GM18519 (cell line): ENCODE measurements around the gene PKHD1.
"Not testable (repeated sequence)": the region's sequence is repeated elsewhere in the genome, so short reads cannot be mapped to it uniquely, and the experiment has no call there.

Experiments used
- ATAC-seq: cut with Tn5 transposase; IDR thresholded peaks from one replicate; pipeline ENCODE4 v1.9.1; 2021; ENCODE audit warnings: mild to moderate bottlenecking, moderate library complexity; ENCODE audit not compliant: unreplicated experiment, low FRiP score

Gene PKHD1

GRCh38 chr6:51996296-51996947 is 91.0 kb downstream of the PKHD1 start:
- peak; percentile 85 for ATAC-seq

GRCh38 chr6:51995214-51995755 is 92.1 kb downstream of the PKHD1 start:
- no peak for ATAC-seq

DNA sequence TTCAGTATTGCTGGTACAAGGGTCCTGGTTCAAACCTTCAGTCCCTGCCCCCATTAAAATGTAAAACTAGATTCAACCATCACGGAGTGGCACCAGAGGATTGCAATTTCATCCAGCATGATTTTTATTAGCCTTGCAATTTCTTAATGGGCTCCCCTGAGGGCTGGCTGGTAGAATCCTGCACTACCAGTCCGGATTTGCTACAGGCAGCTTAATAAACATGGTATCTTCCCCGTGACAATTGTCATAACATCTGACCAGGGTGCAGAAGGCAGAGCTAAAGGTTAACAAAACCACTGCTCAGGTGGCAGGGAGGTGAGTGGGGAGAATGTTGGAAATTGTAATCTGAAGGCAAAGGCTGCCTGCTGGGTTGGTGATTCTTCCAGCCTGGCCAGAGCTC is 94.5 kb downstream of the PKHD1 start:
- no peak for ATAC-seq

DNA sequence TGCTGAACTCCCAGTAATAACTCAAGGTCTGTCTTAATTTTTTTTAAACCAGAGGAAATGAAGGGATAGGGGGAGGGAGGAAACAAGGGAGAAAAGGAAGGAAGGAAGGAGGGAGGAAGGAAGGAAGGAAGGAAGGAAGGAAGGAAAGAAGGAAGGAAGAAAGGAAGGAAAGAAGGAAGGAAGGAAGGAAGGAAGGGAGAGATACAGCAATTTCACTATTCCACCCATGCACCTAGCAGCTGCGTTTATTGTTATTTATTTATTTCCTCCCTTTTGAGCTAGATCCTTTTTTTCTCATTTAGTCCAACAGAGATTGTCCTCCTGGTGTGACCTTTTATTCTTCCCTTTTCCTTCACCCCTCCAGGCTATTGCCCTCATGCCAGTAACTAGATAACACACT is 97.6 kb downstream of the PKHD1 start:
- no peak for ATAC-seq

- no peak for ATAC-seq
Measured at GRCh38 chr6:51986864-51987263, 100.5 kb downstream of the PKHD1 start.

DNA sequence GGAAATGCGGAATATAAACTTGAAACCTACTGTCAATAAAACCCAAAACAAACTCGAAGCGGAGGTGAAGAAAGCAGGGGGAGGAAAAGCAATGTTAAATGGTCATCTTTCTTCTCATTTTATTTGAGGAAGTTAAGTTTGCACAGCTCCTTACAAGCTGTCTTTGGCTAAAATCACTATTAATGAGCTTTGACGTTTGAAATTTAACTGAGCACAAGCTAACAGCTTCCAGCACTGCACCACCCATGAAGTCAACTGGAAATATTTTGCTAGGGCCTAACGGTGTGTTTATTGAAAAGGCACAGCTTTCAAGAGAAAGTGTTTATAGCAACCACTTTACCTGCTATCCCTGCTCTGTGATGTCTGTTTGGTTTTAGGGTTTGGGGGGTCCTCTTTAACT is 103.8 kb downstream of the PKHD1 start:
- no peak for ATAC-seq

DNA sequence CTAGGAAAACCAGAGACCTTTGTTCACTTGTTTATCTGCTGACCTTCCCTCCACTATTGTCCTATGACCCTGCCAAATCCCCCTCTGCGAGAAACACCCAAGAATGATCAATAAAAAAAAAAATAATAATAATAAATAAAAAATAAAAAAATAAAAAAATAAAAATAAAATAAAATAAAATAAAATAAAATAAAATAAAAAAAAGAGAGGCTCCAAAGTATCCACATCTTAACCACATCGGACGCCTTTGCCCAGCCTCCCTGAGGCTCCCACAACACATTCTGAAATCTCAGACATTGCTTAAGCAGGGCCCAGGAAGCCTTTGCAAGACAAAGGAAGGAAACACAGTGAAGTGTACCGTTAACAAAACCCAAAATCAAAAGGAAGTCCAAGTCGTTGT is 104.7 kb downstream of the PKHD1 start:
- ATAC-seq = not testable (repeated sequence)

DNA sequence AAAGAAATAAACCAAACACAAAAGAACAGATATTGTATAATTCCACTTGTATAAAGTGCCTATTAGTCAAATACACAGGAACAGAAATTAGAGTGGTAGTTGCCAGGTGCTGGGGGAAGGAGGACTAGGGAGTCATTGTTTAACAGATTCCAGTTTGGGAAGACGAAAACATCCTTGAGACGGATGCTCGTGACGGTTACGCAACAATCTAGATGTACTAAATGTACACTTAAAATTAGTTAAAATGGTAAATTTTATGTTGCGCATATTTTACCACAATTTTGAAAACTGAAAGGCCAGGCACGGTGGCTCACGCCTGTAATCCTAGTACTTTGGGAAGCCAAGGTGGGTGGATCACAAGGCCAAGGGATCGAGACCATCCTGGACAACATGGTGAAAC is 111.0 kb downstream of the PKHD1 start:
- no peak for ATAC-seq

DNA sequence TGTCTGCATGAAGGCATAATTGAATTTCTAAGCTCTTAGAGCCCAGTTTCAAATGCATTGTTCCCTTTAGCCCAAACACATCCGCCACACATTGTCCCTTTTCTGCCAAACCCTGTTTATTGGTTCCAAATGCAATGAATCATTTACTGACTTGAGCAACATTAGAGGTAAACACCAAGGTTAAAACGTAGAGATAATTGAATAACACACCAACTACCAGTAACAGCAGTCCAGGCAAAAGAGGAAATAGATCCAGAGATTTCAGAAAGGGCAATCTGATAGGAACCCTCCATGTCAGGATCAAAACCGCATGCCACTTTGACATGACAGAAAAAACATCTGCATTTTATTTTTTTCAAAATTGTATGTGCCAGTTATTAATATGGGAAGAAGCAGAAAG is 114.8 kb downstream of the PKHD1 start:
- no peak for ATAC-seq

DNA sequence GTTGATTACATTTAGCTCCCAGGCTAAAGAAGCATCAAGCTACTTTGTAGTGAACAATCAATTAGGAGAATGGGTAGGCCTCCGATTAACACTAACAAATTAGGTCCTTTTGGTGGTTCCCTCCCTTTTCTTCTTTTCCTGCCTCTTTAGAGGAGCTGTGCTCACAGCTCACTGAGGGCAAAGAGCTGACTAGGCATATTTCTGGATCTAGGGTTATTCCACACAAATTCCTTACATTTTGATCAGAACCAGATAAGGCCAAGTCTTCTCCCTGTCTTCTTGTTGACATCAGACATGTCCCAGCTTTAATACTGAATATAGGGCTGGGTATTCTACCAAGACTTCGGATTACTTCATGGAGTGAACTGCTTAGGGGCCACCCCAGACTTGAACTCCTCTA is 119.1 kb downstream of the PKHD1 start:
- no peak for ATAC-seq

DNA sequence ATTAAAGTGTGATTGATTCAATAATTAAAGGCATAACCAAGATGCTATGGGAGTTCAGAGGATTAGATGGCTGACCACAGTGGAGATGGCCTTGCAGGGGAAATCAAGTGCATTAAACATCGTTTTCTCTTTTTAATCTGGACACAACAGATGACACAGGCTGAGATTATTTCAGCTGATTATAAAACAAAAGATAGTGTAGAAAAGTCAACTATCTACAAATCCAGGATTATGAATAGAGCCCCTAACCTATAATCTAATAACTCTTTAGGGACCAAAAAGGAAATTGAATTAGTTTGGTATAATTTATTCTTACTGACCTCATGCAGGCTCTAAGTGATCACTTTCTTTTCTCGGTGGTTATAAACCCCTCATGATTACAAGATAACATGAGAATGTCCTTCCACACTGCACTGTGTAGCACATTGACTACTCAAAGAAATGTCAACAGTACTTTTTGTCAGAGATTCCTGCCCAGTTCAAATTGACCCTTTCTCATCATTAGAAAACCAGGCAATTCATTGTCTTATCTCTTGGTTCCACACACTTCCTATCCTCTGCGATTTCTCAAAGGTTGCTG is 122.1 kb downstream of the PKHD1 start:
- ATAC-seq = no peak

GRCh38 chr6:51963980-51964379 is 123.4 kb downstream of the PKHD1 start:
- ATAC-seq = no peak

GRCh38 chr6:51962354-51962753 is 125.1 kb downstream of the PKHD1 start:
- ATAC-seq = no peak

GRCh38 chr6:51960419-51960818 is 127.0 kb downstream of the PKHD1 start:
- ATAC-seq = no peak

GRCh38 chr6:51959744-51960383 is 127.5 kb downstream of the PKHD1 start:
- ATAC-seq = peak; percentile 71

- no peak for ATAC-seq
Measured at GRCh38 chr6:51954681-51955080, 132.7 kb downstream of the PKHD1 start.

DNA sequence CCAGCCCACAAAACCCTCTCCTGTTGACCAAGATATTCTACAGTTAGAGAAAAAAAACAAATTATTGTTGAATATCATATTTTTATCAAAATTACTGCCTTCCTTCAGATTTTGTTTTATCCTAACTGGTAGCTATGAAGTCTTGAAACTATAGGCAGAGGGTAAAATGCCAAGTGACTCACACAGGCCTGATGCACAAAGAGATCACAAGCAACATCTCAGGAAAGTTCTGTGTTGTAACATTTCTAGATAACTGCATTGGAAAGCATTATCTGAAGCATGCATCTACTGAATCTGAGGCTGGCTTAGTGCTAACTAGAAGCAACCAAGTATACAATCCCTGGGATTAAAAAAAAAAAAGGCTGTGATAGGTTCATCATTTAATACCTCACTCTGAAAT is 134.2 kb downstream of the PKHD1 start:
- no peak for ATAC-seq

DNA sequence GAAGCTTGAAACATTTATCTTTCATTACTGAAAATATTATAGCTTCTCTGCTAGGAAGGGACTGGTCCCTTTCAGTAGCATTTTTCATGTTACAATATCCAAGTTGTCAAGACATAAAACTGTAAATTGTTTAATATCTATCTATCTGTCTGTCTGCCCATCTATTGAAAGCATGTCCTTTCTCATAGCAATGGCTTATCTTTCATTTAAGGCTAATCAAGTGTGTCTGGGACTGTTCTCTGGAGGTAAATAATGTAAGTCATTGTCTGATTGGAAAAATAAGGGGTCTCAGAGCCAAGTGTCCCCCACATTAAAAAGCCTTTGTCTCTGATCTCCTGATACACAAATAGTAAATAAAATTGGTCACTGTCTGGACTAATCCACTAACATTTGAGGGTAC is 135.5 kb downstream of the PKHD1 start:
- ATAC-seq = no peak

- no peak for ATAC-seq
Measured at GRCh38 chr6:51949526-51949925, 137.9 kb downstream of the PKHD1 start.

DNA sequence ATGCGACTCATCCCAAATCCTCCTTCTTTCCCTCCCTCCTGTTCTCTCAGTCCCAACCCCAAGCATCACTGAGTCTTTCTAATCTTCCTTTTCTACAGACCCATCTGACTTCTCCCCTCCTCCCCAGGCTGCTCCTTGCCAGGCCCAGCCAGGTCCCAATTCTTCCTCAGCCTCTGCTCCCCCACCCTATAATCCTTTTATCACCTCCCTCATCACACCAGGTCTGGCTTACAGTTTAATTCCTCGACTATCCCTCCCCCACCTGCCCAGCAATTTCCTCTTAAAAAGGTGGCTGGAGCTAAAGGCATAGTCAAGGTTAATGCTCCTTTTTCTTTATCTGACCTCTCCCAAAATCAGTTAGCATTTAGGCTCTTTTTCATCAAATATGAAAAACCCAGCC is 147.7 kb downstream of the PKHD1 start:
- ATAC-seq = not testable (repeated sequence)

DNA sequence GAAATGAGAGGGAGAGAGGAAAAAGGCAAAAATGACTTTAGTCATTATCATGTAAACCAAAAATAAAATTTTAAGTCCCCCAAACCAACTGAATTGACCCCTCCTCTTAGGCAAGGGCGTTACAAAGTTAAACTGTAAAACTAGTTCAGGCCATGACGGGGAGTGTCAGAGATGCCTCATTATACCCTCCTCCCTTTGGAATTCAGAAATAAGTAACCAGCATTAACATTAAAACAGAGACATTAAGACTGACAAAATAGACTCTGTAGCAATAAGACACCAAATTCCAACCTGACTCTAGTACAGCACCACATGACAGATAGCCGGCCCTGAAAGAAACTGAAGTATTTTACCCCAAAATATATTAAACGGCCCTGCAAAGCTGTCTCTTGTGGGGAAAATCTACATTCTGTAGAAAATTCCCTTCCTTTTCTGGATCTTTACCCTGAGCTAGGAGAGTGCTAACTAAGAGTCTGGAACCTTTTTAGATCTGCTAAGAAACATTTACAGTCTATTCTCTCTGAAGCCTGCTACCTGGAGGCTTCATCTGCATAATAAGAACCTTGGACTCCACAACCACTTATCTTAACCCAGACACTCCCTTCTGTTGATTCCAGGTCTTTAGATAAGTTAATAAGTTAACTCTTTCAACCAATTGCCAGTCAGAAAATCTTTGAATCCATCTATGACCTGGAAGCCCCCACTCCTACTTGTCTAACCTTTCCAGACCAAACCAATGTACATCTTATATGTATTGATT is 150.7 kb downstream of the PKHD1 start:
- no peak for ATAC-seq
